ENCODE measurements around the gene RIN3.

Gene RIN3

DNA sequence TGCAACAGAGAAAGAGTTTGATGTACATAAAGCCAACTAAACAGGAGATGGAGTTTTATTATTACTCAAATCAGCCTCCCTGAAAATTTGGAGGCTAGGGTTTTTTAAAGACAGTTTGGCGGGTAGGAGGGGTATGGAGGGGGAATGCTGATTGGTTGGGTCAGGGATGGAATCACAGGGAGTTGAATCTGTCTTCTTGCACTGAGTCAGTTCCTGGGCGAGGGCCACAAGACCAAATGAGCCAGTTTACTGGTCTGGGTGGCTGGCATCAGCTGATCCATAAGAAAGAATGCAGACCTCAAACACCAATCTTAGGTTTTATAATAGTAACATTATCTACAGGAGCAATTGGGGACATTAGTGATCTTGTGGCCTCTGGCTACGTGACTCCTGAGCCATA is 64.9 kb downstream of the RIN3 start:
- no peak for DNase-seq

DNA sequence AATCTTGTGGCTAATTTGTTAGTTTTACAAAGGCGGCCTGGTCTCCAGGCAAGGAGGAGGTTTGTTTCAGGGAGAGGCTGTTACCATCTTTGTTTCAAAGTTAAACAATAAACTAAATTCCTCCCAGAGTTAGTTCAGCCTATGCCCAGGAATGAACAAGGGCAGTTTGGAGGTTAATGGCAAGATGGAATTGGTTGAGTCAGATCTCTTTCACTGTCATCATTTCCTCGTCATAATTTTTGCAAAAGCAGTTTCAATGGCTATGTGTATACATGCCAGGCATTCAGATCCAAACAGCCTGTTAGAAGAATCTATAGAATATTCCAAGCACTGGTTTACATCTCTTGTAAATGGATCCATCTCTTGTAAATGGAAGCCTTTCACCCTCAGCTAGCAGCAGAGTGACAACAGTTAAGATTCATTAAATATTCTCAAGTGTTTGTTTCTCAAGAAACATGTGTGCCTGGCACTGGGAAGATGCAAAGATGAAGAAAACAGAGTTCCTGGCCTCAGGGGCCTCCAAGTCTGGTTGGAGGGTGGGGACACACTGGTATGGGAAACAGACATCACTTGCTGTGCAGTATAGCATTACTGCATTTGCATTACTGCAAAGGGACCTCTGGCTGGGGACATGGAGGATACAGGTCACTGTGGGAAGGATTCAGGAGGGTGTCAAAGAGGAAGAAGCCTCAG is 65.8 kb downstream of the RIN3 start:
- DNase-seq = no peak

DNA sequence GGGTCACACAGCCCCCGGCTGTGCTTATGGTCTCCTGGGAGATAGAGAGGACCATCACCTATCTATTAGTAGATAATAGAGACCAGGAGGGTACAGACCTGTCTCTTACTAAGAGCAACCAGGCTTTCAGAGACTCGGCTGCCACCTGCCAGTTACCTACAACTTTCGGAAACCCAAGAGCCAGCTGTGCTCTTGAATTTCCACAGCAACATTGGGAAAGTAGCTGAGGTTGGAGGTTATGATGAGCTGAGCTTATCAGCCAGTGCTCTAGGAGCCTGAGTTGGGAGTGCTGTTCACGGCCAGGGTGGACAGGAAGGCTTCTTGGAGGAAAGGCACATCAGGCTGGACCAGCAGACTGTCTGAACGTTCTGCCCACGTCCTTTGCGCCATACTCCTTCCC is 67.6 kb downstream of the RIN3 start:
- DNase-seq = no peak

DNA sequence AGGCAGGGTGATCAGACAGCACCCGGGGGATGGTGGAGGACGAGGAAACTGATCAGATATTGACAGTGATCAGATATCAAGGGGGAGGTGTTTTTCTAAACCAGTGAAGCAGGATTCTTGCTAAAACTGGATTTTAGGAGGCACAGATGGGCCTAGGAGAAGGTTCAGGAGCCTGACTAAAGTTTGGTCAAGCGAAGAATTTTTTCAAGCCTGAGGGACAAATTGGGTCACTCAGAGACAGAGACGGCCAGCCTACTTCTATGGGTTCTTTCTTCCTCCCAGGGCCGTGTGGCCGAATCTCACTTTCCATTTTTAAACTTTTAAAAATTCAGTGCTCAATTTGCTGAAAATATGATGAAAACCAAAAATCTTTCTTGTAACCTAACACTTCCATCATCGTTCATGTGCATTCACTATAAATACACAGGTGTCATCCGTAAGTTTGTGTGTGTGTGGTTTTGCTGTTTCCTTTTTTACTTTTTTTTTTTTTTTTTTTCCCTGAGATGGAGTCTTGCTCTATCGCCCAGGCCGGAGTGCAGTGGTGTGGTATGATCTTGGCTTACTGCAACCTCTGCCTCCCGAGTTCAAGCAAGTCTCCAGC is 68.5 kb downstream of the RIN3 start:
- DNase-seq = no peak

DNA sequence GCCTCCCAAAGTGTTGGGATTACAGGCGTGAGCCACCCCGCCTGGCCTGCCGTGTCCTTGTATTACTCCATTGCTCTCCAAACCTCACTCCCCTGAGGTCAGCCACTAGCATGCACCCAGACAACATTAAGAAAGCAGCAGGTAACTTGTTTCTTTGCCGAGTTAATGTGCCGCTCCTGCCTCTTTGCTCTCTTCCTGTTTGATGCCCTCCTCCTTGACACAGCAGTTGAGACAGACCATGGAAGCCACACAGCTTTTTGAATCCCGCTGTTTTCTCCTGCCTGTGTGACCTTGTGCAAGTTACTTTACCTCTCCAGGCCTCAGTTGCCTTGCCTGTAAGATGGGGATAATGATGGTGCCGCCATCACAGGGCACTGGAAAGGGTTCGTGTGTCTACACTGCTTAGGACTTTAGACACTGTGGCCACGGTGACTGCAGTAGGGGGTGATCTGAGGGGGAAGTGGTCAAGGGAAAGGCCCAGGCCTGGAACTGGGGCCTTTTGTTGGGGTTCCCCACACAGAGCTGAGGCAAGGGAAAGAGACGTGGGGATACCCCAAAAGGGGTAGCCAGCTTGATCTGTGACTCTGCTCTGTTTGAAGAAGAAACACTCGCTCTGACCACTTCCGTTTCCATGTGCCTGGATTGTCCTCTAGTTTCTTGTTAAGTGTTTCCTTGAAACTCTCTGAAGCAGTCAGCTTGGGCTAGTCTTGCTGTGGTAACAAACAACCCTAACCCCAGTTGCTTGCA is 69.3 kb downstream of the RIN3 start:
- no peak for DNase-seq

DNA sequence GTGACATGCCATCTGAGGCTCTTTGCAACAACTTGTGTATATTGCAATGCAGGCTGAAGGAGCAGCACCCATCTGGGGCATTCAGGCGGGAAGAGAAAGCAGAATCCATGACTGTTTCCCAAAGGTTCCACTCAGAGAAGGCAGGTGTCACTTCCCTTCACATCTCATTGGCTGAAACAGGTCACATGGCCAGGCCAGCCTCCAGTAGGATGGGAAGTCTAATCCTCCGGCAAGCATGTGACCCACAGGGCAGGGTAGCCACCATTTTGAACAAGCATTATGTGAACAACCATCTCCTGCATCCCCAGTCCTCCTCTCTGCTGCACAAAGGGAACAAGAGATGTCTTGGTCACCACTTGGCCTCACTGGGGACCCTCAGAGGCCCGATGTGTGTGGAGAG is 70.6 kb downstream of the RIN3 start:
- DNase-seq = no peak

DNA sequence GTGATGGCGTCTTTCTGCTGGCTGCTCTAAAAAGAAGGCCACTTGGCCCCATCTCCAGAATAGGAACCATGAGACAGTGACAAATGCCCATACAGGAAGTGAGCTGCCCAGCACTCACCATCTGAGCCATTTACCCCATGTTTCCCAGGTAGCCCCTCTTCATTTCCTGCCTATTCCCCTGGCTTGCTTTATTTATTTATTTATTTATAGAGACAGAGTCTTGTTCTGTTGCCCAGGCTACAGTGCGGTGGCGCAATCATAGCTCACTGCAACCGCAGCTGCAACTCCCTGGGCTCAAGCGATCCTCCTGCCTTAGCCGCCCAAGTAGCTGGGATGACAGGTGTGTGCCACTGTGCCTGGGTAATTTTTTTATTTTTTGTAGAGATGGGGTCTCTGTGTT is 71.2 kb downstream of the RIN3 start:
- DNase-seq = no peak

DNA sequence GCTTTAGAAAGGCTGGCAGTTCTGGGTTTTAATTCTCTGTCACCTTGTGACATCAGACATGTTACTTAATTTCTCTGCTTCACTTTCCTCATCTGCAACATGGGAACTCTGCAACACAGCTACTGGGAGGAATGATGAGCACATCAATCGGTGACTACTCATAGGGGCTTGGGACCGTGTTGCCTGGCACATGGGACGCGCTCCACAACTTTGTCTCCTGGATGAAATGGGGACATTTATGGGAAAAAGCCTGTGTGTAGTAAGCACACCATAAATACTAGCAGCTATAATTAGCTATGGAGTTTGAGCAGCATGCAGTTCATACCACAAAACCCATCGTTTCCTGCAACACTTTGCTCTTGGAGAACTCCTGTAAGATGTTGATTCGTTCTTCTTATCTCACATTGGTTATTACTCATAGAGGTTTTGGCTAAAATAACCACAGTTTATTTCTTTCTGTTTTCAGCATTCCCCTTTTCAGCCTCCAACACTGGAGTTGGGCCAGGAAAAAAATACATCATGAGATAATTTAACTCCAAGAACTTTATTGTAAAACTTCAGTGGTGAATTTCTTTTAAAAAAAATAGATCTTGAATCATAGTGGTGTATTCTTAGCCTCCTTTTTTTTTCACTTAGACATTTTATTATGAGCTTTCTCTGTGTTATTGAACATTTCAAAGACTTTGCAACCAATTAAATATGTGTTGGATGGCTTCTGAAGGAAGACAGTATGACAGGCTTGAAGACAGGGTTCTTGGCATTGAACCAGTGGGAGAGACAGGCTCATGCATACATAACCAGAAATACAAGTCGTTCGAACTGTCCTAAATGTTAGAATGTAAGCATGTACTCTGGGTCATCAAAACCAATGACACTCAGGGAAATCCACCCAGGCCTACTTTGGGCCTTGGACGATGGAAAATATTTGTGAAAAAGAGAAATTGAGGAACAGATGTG is 72.7 kb downstream of the RIN3 start:
- no peak for DNase-seq

DNA sequence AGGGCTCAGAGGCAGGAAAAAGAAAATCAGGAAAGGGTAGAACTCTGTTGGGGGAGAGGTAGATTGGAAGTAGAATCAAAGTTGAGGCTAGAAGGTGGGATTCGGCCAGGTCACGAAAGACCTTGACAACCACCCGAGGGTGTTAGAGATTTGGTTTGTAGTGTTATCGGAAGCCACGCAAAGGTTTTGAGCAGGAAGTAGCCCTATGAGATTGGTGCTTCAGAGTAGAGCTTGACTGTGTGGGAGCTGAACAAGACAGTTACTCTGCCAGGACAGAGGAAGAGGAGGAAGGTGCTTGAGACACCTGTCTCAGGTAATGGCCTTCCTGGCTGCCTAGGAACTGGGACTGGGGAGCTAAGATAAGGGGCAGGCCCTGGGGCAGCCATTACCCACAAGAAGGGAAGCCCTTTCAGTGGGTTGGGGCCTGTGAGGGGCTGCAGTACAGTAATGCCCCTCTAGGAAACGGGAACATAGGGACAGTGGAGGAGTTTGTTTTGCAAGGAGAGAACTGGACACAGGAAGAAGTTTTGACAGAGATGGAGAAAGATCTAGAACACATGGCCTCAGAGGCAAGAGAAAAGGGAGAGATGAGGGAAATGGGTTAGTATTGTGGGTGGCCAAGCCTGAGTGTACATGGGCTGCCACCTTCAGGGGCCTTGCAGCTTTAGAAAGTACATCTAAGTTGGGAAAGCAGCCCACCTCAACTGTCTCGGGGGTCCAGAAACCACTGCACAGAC is 73.5 kb downstream of the RIN3 start:
- DNase-seq = no peak

DNA sequence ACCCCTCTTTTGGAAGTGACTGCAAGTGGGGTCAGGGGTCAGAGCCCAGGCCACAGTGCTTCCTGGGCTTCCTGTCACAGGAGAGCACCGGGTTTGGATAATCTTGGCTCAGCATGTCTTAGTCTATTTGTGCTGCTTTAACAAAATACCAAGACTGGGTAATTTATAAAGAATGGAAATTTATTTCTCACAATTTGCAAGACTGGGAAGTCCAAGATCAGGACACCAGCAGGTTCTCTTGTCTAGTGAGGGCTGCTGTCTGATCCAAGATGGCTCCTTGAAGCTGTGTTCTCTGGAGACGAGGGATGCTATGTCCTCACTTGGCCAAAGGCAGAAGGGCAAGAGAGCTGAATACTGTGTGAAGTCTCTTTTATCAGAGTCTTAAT is 74.1 kb downstream of the RIN3 start:
- no peak for DNase-seq

DNA sequence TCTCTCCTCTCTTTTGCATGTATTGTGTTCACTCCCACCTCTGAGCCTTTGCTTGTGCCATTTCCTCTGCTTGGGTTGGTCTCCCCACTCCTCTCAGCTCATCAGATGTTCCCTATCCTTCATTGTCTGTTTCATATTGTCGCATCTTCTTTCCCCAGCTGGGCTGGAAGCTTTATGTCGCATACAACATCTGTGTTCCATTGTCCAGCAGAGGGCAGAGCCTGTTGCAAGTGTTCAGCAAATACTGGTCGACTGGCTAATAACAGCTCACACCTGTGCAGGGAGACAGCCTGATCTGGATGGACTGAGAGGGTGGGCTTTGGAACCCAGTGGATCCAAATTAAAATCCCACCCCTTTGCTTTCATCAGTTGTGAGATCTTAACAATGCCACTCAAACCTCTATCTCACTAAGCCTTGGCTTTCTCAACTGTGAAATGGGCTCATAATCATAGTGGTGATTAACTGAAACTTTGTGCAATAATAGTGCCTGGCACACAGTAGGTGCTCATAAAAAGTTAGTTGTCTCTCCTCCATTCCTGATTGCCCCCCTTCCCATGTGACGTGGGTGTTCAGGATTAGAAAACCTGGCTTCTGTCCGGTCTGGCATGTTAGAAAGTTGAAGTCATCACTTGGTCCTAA is 75.8 kb downstream of the RIN3 start:
- DNase-seq = peak; percentile 11

DNA sequence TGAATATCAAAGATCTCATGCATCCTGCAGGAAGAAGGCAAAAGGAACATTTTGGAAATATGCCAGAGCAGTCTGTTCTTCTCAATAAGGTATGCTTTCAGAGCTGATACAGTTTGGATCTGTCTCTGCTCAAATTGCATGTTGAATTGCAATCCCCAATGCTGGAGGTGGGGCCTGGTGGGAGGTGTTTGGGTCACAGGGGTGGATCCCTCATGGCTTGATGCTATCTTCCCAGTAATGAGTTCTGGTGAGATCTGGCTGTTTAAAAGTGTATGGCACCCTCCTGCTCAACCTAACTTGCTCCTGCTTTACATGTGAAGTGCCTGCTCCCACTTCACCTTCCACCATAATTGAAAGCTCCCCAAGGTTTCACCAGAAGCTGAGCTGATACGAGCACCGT is 76.6 kb downstream of the RIN3 start:
- DNase-seq = no peak

DNA sequence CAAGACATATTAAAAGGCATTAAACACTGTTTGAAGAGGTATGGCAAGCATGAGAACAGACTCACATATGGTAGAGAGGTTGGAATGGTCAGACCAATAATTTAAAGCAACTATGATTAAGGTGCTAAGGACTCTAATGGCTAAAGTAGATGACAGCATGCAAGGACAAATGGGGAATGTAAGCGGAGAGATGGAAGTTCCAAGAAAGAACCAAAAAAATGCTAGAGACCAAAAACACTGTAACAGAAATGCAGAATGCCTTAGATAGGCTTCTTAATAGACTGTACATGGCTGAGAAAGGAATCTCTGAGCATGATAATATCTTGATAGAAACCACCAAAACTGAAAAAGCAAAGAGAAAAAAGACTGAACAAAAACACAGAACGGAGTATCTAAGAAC is 77.4 kb downstream of the RIN3 start:
- DNase-seq = no peak

DNA sequence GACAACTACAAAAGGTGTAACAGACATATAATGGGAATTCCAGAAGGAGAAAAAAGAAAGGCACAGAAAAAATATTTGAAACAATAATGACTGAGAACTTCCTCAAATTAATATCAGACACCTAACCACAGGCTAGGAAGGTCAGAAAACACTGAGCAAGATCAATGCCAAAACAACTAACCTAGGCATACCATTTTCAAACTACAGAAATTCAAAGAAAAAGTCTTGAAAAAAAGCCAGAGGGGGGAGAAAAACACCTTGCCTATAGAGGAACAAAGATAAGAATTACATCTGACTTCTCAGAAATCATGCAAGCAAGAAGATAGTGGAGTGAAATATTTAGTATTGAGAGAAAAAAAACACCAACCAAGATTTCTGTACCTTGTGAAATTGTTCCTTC is 77.8 kb downstream of the RIN3 start:
- DNase-seq = no peak

DNA sequence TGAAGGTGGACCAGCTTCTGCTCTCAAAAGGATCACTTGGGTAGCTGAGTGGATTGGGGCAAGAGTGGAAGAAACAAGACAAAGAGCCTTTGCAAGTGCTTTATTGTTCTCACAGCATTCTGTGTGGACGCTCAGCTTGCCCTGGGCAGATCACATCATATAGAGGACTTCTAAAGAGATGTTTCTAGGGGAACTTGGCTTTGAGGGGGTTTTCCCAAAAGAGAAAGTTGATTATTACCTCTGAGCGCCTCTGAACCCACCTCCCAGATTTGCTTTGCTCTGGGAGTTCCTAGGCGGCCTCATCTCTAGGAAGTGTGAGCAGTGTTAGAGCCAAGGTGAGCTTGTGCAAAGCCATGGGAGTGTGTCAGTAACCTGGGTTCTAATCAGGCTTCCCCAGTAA is 81.7 kb downstream of the RIN3 start:
- no peak for DNase-seq

DNA sequence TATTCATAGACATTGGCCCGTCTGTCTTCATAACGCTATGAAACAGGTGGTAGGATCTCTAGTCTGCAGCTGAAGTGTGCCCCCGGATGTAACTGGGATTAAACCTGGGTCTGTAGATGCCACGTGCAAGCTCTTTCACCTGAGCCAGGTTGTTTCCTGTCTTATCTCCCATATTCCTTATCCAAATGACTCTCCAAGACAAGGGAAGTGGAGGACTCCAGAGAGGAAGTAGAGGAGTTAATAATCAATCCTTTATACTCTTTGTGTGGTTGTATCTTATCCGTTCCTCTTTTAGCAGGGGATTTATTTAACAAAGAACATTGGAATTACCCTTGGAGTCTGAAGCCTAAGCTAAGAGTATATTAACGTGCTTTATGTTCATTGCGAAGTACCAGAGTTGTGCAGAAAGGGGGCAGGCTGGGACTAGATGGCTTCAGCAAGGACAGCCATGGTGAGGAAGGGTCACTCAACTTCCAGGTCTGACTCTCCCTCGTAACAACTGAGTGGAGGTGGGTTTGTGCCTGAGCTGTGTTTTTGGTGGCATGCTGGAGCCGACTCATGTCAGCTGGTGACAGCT is 82.8 kb downstream of the RIN3 start:
- no peak for DNase-seq

DNA sequence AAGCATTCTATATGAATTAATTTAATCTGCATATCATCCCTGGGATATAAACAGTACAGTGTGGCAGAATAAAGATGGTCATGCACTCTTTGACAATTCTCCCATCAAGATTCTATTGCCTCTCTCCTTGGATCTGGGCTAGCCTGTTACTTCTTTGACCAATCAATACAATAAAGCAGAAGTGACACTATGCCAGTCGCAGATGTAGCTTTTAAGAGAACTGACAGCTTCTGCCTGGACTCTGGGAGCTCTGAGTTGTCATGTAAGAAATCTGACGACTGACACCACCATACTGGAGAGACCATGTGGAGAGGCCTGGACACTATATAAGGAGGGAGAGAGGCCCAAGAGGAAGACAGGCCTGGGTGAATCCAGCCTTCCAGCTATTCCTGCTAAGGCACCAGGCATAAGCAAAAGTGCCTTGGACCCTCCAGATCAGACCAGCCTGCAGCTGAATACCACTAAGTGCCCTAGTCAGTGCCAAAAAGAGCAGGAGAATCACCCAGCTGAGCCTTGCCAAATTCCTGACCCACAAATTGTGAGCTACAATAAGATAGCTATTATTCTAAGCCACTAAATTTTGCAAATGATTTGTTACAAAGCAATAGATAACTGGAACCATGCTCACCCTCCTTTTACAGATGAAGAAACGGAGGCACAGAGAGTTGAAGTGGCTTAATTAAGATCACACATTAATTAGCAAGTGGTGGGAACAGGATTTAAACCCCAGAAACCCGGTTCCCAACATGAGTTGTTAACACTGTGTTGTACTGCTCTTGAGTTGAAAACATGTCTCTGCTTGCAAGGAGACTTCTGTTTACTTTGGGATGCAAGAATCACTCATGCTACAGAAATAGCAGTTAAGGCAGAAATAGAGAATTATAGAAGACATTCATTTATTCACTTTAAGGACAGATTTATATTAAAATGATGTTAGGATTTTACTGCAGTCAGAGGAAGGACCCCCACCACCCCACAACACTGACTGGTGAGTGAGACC is 84.6 kb downstream of the RIN3 start:
- no peak for DNase-seq

DNA sequence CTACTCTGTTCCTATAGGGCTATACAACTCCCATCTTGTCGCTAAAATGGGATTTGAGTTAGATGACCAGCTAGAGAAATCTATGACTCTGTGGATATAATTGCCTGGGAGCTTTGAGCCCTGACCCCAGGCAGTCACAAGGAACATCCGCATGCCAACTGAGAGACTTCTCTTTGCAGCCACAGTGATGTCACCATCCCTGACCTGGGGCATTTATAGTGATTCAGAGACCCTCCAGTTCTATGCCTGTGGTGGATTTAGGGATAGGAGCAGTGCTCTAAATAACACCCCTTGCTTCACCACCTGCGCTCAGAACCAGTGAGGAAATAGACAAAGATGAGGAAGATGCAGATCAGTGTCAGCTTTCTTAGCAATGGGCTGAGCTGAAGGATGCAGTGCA is 86.2 kb downstream of the RIN3 start:
- no peak for DNase-seq

DNA sequence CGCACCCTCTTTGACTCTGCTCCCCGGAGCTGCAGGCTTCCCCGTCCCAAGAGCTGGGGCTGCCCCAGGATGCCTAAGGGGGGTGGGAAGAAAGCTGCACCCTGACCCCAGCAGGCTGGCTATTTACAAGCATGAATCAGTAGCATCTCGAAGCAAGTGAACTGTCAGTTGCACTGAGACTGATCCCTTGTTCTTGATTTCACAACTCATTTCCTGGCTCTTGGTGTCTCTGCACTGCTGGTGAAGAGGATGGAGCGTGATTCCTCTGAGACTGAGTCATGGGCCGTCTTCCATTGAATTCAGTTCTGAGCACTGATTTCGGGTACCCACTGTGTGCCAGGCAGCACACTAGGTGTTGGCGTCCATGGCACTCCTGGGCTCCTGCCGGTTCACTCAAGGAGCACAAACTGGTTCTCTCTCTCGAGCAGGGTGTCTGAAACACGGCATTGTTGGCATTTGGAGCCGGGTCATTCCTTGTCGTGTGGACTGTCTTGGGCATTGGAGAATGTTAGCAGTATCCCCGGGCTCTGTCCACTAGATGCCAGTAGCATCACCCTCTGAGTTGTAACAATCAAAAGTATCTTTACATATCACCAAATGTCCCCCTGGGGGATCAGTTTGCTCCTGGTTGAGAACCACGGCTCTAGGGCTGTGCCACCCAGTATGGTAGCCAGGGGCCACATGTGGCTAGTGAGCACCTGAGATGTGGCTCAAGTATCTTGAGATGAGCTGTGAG is 86.9 kb downstream of the RIN3 start:
- DNase-seq = no peak

All from NCI-H748 treated with DMSO at 0.1 percent for 48 hours (cell line).